MCF 10A (cell line): ENCODE results near the gene FBXO21. TPM values are rescaled to one million over a fixed set of nuclear protein-coding genes. Genes with fewer than 3 reads are reported as not detected.

Source experiments
- BruUV-seq: library from RNA; stranded (reverse); fragments of 400-500 nt; replicated peaks from 2 replicates; lab custom pipeline; 2021; lab: Mats Ljungman, UMichigan
- CTCF ChIA-PET: fragments of 300-600 bp; sonication (Branson Sonifier 250); formaldehyde crosslinking; extraction: SDS; loops from one replicate; lab custom pipeline; 2021; ENCODE audit warnings: antibody characterized with exemption, inconsistent platforms; lab: Yijun Ruan, JAX
- POLR2A ChIA-PET: fragments of 300-600, 350-650 bp; sonication (Branson Sonifier 250); formaldehyde crosslinking; extraction: SDS; loops from one replicate; lab custom pipeline; 2020; ENCODE audit warnings: antibody characterized with exemption, inconsistent platforms; lab: Yijun Ruan, JAX
- DNase-seq: peaks from one replicate; pipeline ENCODE4 v3.0.0-alpha.2; 2018; ENCODE audit not compliant: unreplicated experiment
- H3K27ac Mint-ChIP-seq: one replicate; pipeline ENCODE4 v1.8.0; 2022; ENCODE audit warnings: mild to moderate bottlenecking, low read depth, mixed read lengths; ENCODE audit not compliant: unreplicated experiment
- H3K27me3 Mint-ChIP-seq: one replicate; pipeline ENCODE4 v1.8.0; 2022; ENCODE audit warnings: mixed read lengths; ENCODE audit not compliant: insufficient read depth, unreplicated experiment
- H3K36me3 Mint-ChIP-seq: one replicate; pipeline ENCODE4 v1.8.0; 2022; ENCODE audit warnings: mild to moderate bottlenecking, moderate library complexity, mixed read lengths; ENCODE audit not compliant: insufficient read depth, unreplicated experiment
- H3K4me1 Mint-ChIP-seq: one replicate; pipeline ENCODE4 v1.8.0; 2022; ENCODE audit warnings: mixed read lengths; ENCODE audit not compliant: insufficient read depth, unreplicated experiment
- H3K4me3 Mint-ChIP-seq: one replicate; pipeline ENCODE4 v1.8.0; 2022; ENCODE audit warnings: mild to moderate bottlenecking, moderate library complexity, mixed read lengths; ENCODE audit not compliant: unreplicated experiment
- H3K9me3 Mint-ChIP-seq: one replicate; pipeline ENCODE4 v1.8.0; 2022; ENCODE audit warnings: mixed read lengths; ENCODE audit not compliant: unreplicated experiment
- CTCF ChIP-seq: fragments of 200-600 bp; IDR thresholded peaks from one replicate; pipeline ENCODE4 v1.8.0; 2022; ENCODE audit warnings: antibody characterized with exemption, mild to moderate bottlenecking; ENCODE audit not compliant: unreplicated experiment
- intact Hi-C: fragments of 100-400 bp; cut with micrococcal nuclease; formaldehyde crosslinking; loops from 2 replicates; pipeline ENCODE4 v1.14.1; 2022
- total RNA-seq: library from RNA; stranded (reverse); gene quantifications from 2 replicates; pipeline ENCODE4 v1.2.3, GENCODE V29; 2022

The FBXO21 gene
- total RNA-seq, 1 experiment from 2014 or later = 33.4 TPM

GRCh38 chr12:117129391-117129790, 60.9 kb downstream of the FBXO21 start:
- Mint-ChIP-seq H3K4me3 (no peak overlapping the region), H3K4me1 (no peaks in the 10 kb centered on the region), H3K36me3 (no peaks in the 10 kb centered on the region), H3K27me3 (no peaks in the 10 kb centered on the region), H3K9me3 (peaks cover 11% of the 10 kb centered on the region), H3K27ac (no peak overlapping the region)
- intact Hi-C loops = no loop called here
- no peak for DNase-seq
- ChIA-PET POLR2A (interaction anchor here (0.8 to 1.6 kb wide), 3 partner anchors 10 to 11 kb away, joined by 3 to 4 read pairs (median 3); no protein-coding TSS in a partner anchor), CTCF (interaction anchor here (1.1 to 2.0 kb wide), 3 partner anchors 9 to 426 kb away, joined by 3 to 5 read pairs (median 4); no protein-coding TSS in a partner anchor)
- TF ChIP-seq CTCF = no peak
- BruUV-seq = no TSS peak

GRCh38 chr12:117127933-117128823, 62.1 kb downstream of the FBXO21 start:
- Mint-ChIP-seq H3K4me3 (no peak overlapping the region), H3K27ac (no peak overlapping the region), H3K4me1 (no peaks in the 10 kb centered on the region), H3K27me3 (no peaks in the 10 kb centered on the region), H3K36me3 (no peaks in the 10 kb centered on the region), H3K9me3 (peaks cover 11% of the 10 kb centered on the region)
- DNase-seq = no peak
- ChIA-PET POLR2A (no interaction called here), CTCF (no interaction called here)
- no peak for TF ChIP-seq CTCF
- intact Hi-C loops = no loop called here
- no TSS peak for BruUV-seq

- DNase-seq = no peak
- no TSS peak for BruUV-seq
Observed at GRCh38 chr12:117126335-117126734, 63.9 kb downstream of the FBXO21 start.

More at GRCh38 chr12:117126335-117126734, 63.9 kb downstream of the FBXO21 start:
- no peak overlapping the region for H3K27ac Mint-ChIP-seq
- POLR2A ChIA-PET = no interaction called here
- H3K36me3 Mint-ChIP-seq = no peaks in the 10 kb centered on the region
- intact Hi-C loops = no loop called here
- CTCF ChIA-PET = no interaction called here
- no peak overlapping the region for H3K4me3 Mint-ChIP-seq
- TF ChIP-seq CTCF = no peak
- no peaks in the 10 kb centered on the region for H3K27me3 Mint-ChIP-seq
- H3K9me3 Mint-ChIP-seq = peaks cover 11% of the 10 kb centered on the region
- H3K4me1 Mint-ChIP-seq = no peaks in the 10 kb centered on the region
